OCI-LY7 (cell line): ENCODE data around the gene ESPNL. TPM values are rescaled to one million over a fixed set of nuclear protein-coding genes. Genes with fewer than 3 reads are reported as not detected.
A peak's percentile ranks its signal among the peaks of the same experiment; 100 is the strongest.

Experiments used
- Bru-seq: library from RNA; stranded (reverse); fragments of 400-500 nt; gene quantifications from one replicate; lab custom pipeline; 2021; lab: Mats Ljungman, UMichigan
- BruChase-seq, 2 experiments: library from RNA; stranded (reverse); fragments of 400-500 nt; gene quantifications; one replicate each; lab custom pipeline; 2021; lab: Mats Ljungman, UMichigan
- BruUV-seq: library from RNA; stranded (reverse); fragments of 400-500 nt; replicated peaks from 2 replicates; lab custom pipeline; 2021; lab: Mats Ljungman, UMichigan
- CTCF ChIA-PET: fragments of 300-600 bp; sonication (Branson Sonifier 250); formaldehyde crosslinking; loops from one replicate; lab custom pipeline; 2022; ENCODE audit warnings: antibody characterized with exemption; ENCODE audit not compliant: unreplicated experiment; lab: Charles Lee
- POLR2A ChIA-PET: fragments of 300-600 bp; sonication (Branson Sonifier 250); formaldehyde crosslinking; loops from one replicate; lab custom pipeline; 2022; ENCODE audit warnings: antibody characterized with exemption; lab: Charles Lee
- DNase-seq: peaks from one replicate; pipeline ENCODE4 v3.0.0-alpha.2; 2015; ENCODE audit warnings: low spot score
- H2AFZ ChIP-seq: fragments of 200-600 bp; sonication (generic), shearing (Covaris generic); 2 replicates; pipeline ENCODE4 v1.6.1; 2014; ENCODE audit warnings: mild to moderate bottlenecking, antibody characterized with exemption, low read length, moderate library complexity
- H3K27ac ChIP-seq: fragments of 200-600 bp; sonication (generic); 2 replicates; pipeline ENCODE4 v1.5.1; 2014; ENCODE audit warnings: mixed run types, low read depth, mild to moderate bottlenecking, moderate library complexity, low read length, inconsistent platforms; ENCODE audit not compliant: poor library complexity, severe bottlenecking
- H3K36me3 ChIP-seq: fragments of 200-600 bp; sonication (generic); 2 replicates; pipeline ENCODE4 v1.6.1; 2014; ENCODE audit warnings: mild to moderate bottlenecking, antibody characterized with exemption, low read length, moderate library complexity, mixed read lengths; ENCODE audit not compliant: insufficient read depth
- H3K4me1 ChIP-seq: fragments of 200-600 bp; sonication (generic); 2 replicates; pipeline ENCODE4 v1.5.1; 2014; ENCODE audit warnings: mild to moderate bottlenecking, low read length; ENCODE audit not compliant: insufficient read depth, poor library complexity, severe bottlenecking
- H3K4me2 ChIP-seq: fragments of 200-600 bp; sonication (generic); 2 replicates; pipeline ENCODE4 v1.6.1; 2014; ENCODE audit warnings: mild to moderate bottlenecking, low read length
- H3K4me3 ChIP-seq: fragments of 200-600 bp; sonication (generic); 2 replicates; pipeline ENCODE4 v1.5.1; 2014; ENCODE audit warnings: mild to moderate bottlenecking, low read depth, low read length; ENCODE audit not compliant: poor library complexity, severe bottlenecking
- H3K79me2 ChIP-seq: fragments of 200-600 bp; sonication (generic); 2 replicates; pipeline ENCODE4 v1.6.1; 2016; ENCODE audit warnings: low read depth, mild to moderate bottlenecking, low read length, moderate library complexity, mixed read lengths; ENCODE audit not compliant: insufficient read depth
- H3K9me2 ChIP-seq: fragments of 200-600 bp; sonication (generic); 2 replicates; pipeline ENCODE4 v1.6.1; 2016; ENCODE audit warnings: mild to moderate bottlenecking, low read length, mixed read lengths; ENCODE audit not compliant: insufficient read depth
- H3K9me3 ChIP-seq: fragments of 200-600 bp; sonication (generic); 2 replicates; pipeline ENCODE4 v1.6.1; 2014; ENCODE audit warnings: mild to moderate bottlenecking, mixed run types, low read length, mixed read lengths
- H4K20me1 ChIP-seq: fragments of 200-600 bp; sonication (generic); 2 replicates; pipeline ENCODE4 v1.6.1; 2014; ENCODE audit warnings: mild to moderate bottlenecking, antibody characterized with exemption, low read length, moderate library complexity, mixed read lengths; ENCODE audit not compliant: insufficient read depth
- CTCF ChIP-seq: fragments of 200-600 bp; sonication (generic); conservative IDR thresholded peaks from 2 replicates; pipeline ENCODE4 v1.5.1; 2014; ENCODE audit warnings: mild to moderate bottlenecking, antibody characterized with exemption, low read length, moderate library complexity, mixed read lengths
- EZH2phosphoT487 ChIP-seq: fragments of 200-600 bp; sonication (generic); IDR thresholded peaks from 2 replicates; pipeline ENCODE4 v1.6.1; 2018; ENCODE audit warnings: low read depth, borderline replicate concordance, mild to moderate bottlenecking, mixed run types, antibody characterized with exemption, low read length, moderate library complexity, mixed read lengths
- intact Hi-C: fragments of 100-400 bp; cut with micrococcal nuclease; formaldehyde crosslinking; loops from one replicate; pipeline ENCODE4 v1.10.0; 2022; ENCODE audit not compliant: unreplicated experiment
- long read RNA-seq: library from polyadenylated mRNA; stranded (forward); transcript quantifications from one replicate; pipeline ENCODE4 v2.0.0, GENCODE V29; 2022
- total RNA-seq, 2 experiments: library from RNA; depleted of rRNA in 1 of 2; stranded (reverse); fragments of >200 nt in 1 of 2; shearing (Covaris generic) in 1 of 2; gene quantifications; 2 replicates each; pipeline ENCODE4 v1.2.3, GENCODE V29; 2014 to 2022

Gene ESPNL, protein sequence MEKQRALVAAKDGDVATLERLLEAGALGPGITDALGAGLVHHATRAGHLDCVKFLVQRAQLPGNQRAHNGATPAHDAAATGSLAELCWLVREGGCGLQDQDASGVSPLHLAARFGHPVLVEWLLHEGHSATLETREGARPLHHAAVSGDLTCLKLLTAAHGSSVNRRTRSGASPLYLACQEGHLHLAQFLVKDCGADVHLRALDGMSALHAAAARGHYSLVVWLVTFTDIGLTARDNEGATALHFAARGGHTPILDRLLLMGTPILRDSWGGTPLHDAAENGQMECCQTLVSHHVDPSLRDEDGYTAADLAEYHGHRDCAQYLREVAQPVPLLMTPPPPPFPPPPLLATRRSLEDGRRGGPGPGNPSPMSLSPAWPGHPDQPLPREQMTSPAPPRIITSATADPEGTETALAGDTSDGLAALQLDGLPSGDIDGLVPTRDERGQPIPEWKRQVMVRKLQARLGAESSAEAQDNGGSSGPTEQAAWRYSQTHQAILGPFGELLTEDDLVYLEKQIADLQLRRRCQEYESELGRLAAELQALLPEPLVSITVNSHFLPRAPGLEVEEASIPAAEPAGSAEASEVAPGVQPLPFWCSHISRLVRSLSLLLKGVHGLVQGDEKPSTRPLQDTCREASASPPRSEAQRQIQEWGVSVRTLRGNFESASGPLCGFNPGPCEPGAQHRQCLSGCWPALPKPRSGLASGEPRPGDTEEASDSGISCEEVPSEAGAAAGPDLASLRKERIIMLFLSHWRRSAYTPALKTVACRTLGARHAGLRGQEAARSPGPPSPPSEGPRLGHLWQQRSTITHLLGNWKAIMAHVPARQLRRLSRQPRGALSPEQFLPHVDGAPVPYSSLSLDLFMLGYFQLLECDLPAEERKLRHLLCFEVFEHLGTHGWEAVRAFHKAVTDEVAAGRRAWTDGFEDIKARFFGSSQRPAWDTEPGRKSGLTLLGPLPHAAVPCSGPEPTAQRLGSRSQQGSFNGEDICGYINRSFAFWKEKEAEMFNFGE
- total RNA-seq (2014; rRNA removed; shearing (Covaris generic)) (7.6 and 7.7 TPM in 2 replicates), total RNA-seq (2022) (3.4 and 5.0 TPM in 2 replicates), Bru-seq, nascent RNA (percentile 35 among the genes with signal in this experiment), BruChase-seq, experiment 1, labeled RNA remaining after a 6-hour chase (percentile 45 among the genes with signal in this experiment), BruChase-seq, experiment 2, labeled RNA remaining after a 2-hour chase (percentile 42 among the genes with signal in this experiment)
- long read RNA-seq, partial matches to known transcripts = 2 of 3 reads
- long read RNA-seq, other reads (novel, unspliced or antisense) = 1 of 3 reads

DNA sequence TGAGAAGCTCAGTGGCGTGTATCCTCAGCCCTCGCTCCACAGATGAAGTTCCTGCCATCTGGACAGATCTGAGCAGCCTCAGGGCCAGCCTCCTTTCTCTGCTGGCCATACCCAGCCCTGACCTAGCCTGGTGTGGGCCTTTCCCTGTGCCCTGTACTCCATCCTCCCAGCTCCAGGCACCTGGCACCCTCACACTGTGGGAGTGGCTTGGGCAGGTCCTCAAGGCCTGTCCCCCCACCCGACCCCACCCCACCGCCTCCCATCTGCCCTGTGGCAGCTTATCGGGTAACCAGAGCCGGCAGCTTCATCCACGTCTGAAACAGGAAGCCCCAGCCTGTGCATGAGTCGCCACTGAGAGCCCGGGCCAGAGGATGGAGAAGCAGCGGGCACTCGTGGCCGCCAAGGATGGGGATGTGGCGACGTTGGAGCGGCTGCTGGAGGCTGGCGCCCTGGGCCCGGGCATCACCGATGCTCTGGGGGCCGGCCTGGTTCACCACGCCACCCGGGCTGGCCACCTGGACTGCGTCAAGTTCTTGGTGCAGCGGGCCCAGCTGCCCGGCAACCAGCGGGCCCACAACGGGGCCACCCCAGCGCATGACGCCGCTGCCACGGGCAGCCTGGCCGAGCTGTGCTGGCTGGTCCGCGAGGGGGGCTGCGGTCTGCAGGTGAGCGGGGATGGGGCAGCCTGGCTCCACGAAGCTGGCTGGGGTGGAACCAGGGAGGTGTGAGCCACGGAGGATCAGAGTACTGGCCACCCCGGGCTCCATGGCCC lies at the start of gene ESPNL:
Gene ESPNL (plus strand): TSS at position 292 of the 772 bp plus-strand sequence. CDS start 80 bp downstream, at position 372.
- no peak for DNase-seq
- no peak within 1 kb of the TSS for H3K27ac ChIP-seq
- H4K20me1 ChIP-seq = no peaks in the 10 kb centered on the region
- H3K4me1 ChIP-seq = peaks cover 16% of the 10 kb centered on the region
- no peaks in the 10 kb centered on the region for H3K9me2 ChIP-seq
- H2AFZ ChIP-seq = peak within 1 kb of the TSS; percentile 1; the same call in 1 of the 2 replicates
- H3K79me2 ChIP-seq = no peaks in the 10 kb centered on the region
- ChIA-PET CTCF (no interaction called here), POLR2A (interaction anchor here (0.6 to 2.7 kb wide), 3 partner anchors 8 to 49 kb away, joined by 3 to 16 read pairs (median 3); no protein-coding TSS in a partner anchor)
- no peaks in the 10 kb centered on the region for H3K36me3 ChIP-seq
- H3K4me2 ChIP-seq = peak within 1 kb of the TSS; percentile 54
- H3K9me3 ChIP-seq = no peaks in the 10 kb centered on the region
- BruUV-seq = no TSS peak
- no peak within 1 kb of the TSS for H3K4me3 ChIP-seq
- no peak for TF ChIP-seq EZH2phosphoT487
- TF ChIP-seq CTCF = no peak
- intact Hi-C loops = no loop called here

DNA sequence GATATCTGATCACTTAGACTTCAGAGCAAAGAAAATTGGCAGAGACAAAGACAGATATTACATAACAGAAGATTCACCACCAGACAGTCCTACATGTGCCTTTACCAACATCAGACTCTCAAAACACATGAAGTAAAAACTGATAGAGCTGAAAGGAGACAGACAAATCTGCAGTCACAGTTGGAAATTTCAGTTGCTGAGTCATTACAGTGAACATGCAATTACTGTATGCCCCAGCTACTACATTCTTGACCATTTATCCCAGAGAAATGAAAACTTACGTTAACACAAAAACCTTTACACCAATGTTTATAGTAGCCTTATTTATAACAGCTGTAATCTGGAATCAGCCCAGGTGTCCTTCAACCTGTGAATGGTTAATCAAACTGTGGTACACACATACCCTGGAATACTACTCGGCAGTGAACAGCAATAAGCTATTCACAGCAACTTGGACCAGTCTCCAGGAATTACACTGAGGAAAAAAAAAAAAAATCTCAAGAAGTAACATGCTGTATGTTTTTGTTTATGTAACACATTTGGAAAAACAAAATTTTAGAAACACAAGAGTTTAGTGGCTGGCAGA lies 46.9 kb upstream of the ESPNL start:
- Histone ChIP-seq H3K9me3 (no peaks in the 10 kb centered on the region), H3K4me3 (no peak overlapping the region), H3K36me3 (no peaks in the 10 kb centered on the region), H3K79me2 (no peaks in the 10 kb centered on the region), H3K9me2 (no peaks in the 10 kb centered on the region), H3K4me2 (no peak overlapping the region), H2AFZ (no peak overlapping the region), H3K4me1 (peaks cover 6% of the 10 kb centered on the region), H3K27ac (no peak overlapping the region), H4K20me1 (no peaks in the 10 kb centered on the region)
- ChIA-PET CTCF (no interaction called here), POLR2A (interaction anchor here (0.7 kb wide), 1 partner anchor 55 kb away, joined by 5 read pairs; no protein-coding TSS in a partner anchor)
- no TSS peak for BruUV-seq
- DNase-seq = no peak
- intact Hi-C loops = no loop called here
- TF ChIP-seq EZH2phosphoT487 = no peak
- no peak for TF ChIP-seq CTCF
